HCT116 (cell line): ENCODE data around the gene SNX15. TPM values are rescaled to one million over a fixed set of nuclear protein-coding genes. Genes with fewer than 3 reads are reported as not detected.

Source experiments
- ATAC-seq: fragments of 200-7000 bp; cut with Tn5 transposase; 2 replicates; pipeline ENCODE4 v1.9.1; 2020; ENCODE audit warnings: mild to moderate bottlenecking, moderate library complexity
- BruUV-seq: library from RNA; stranded (reverse); fragments of 400-500 nt; replicated peaks from 2 replicates; lab custom pipeline; 2021; lab: Mats Ljungman, UMichigan
- CTCF ChIA-PET: fragments of 300-600 bp; sonication (Branson Sonifier 250); formaldehyde crosslinking; loops from one replicate; lab custom pipeline; 2021; ENCODE audit warnings: antibody characterized with exemption; lab: Charles Lee
- POLR2A ChIA-PET: fragments of 300-600, 350-600 bp; sonication (Branson Sonifier 250); formaldehyde crosslinking; loops from one replicate; lab custom pipeline; 2021; ENCODE audit warnings: antibody characterized with exemption; lab: Charles Lee
- RAD21 ChIA-PET, 2 experiments: fragments of 300-600 bp; sonication (Branson Sonifier 250); formaldehyde crosslinking; loops; one replicate each; lab custom pipeline; 2023; ENCODE audit warnings: low total read pairs in 2 of 2; ENCODE audit not compliant: uncharacterized antibody in 2 of 2, unreplicated experiment in 2 of 2, low non-redundant PET in 1 of 2; lab: Charles Lee
- DNase-seq: peaks from one replicate; pipeline ENCODE4 v3.0.0-alpha.2; 2010; ENCODE audit warnings: low read depth, low spot score
- H2AFZ ChIP-seq: fragments of 200-600 bp; shearing (Covaris generic), sonication (generic); 2 replicates; pipeline ENCODE4 v1.6.1; 2017; ENCODE audit warnings: low read depth, mixed run types, mixed read lengths, antibody characterized with exemption, low read length; ENCODE audit not compliant: poor library complexity, severe bottlenecking
- H3K27ac ChIP-seq: 2 replicates; pipeline ENCODE4 v1.5.1; 2012; ENCODE audit warnings: low read depth, low read length
- H3K27me3 ChIP-seq: fragments of 200-600 bp; sonication (generic); 2 replicates; pipeline ENCODE4 v1.6.1; 2016; ENCODE audit warnings: mixed run types, low read length, mixed read lengths; ENCODE audit not compliant: insufficient read depth
- H3K36me3 ChIP-seq, 2 experiments: fragments of 200-500 bp in 1 of 2; fragments of 200-600 bp in 1 of 2; sonication (Bioruptor generic) in 1 of 2; sonication (generic) in 1 of 2; 2 replicates each; pipeline versions ENCODE4 v1.5.1 to v1.6.1; 2014 to 2016; ENCODE audit warnings: low read length in 2 of 2, inconsistent platforms in 1 of 2, mixed read lengths in 1 of 2, mixed run types in 1 of 2; ENCODE audit not compliant: insufficient read depth in 2 of 2, control insufficient read depth in 1 of 2
- H3K4me1 ChIP-seq, 2 experiments: fragments of 200-600 bp in 1 of 2; sonication (generic) in 1 of 2; 2 replicates each; pipeline versions ENCODE4 v1.5.1 to v1.6.1; 2012 to 2017; ENCODE audit warnings: low read length in 2 of 2, inconsistent platforms in 1 of 2, mild to moderate bottlenecking in 1 of 2, mixed read lengths in 1 of 2, mixed run types in 1 of 2, moderate library complexity in 1 of 2; ENCODE audit not compliant: insufficient read depth in 2 of 2, control insufficient read depth in 1 of 2
- H3K4me2 ChIP-seq: fragments of 200-600 bp; sonication (generic); 2 replicates; pipeline ENCODE4 v1.6.1; 2017; ENCODE audit warnings: mixed run types, low read length, mixed read lengths
- H3K4me3 ChIP-seq, 2 experiments: fragments of 200-600 bp in 1 of 2; sonication (generic) in 1 of 2; replicated peaks in 1 of 2; 2 replicates each; pipeline ENCODE4 v1.5.1; 2011 to 2016; ENCODE audit warnings: low read length in 2 of 2, control low read depth in 1 of 2, low read depth in 1 of 2, mild to moderate bottlenecking in 1 of 2, mixed read lengths in 1 of 2, mixed run types in 1 of 2
- H3K79me2 ChIP-seq: fragments of 200-600 bp; sonication (generic); 2 replicates; pipeline ENCODE4 v1.6.1; 2017; ENCODE audit warnings: mild to moderate bottlenecking, mixed run types, low read length, moderate library complexity, mixed read lengths; ENCODE audit not compliant: insufficient read depth
- H3K9ac ChIP-seq: fragments of 200-600 bp; sonication (generic); 2 replicates; pipeline ENCODE4 v1.6.1; 2016; ENCODE audit warnings: low read length, mixed read lengths
- H3K9me2 ChIP-seq: fragments of 200-600 bp; sonication (generic), shearing (Covaris generic); 2 replicates; pipeline ENCODE4 v1.6.1; 2017; ENCODE audit warnings: mixed run types, mild to moderate bottlenecking, moderate library complexity; ENCODE audit not compliant: insufficient read depth
- H3K9me3 ChIP-seq, 2 experiments: fragments of 200-500 bp in 1 of 2; fragments of 200-600 bp in 1 of 2; sonication (Bioruptor generic) in 1 of 2; sonication (generic) in 1 of 2; 2 replicates each; pipeline ENCODE4 v1.6.1; 2014 to 2017; ENCODE audit warnings: low read length in 2 of 2, mixed read lengths in 2 of 2, inconsistent platforms in 1 of 2, low read depth in 1 of 2, mild to moderate bottlenecking in 1 of 2, mixed run types in 1 of 2, moderate library complexity in 1 of 2; ENCODE audit not compliant: control insufficient read depth in 1 of 2, insufficient read depth in 1 of 2
- H4K20me1 ChIP-seq: fragments of 200-600 bp; sonication (generic), shearing (Covaris generic); 2 replicates; pipeline ENCODE4 v1.6.1; 2017; ENCODE audit warnings: mixed run types, mild to moderate bottlenecking, moderate library complexity; ENCODE audit not compliant: insufficient read depth
- CBX3 ChIP-seq: IDR thresholded peaks from 2 replicates; pipeline ENCODE4 v1.6.1; 2012; ENCODE audit warnings: low read depth
- CTCF ChIP-seq, 3 experiments: fragments of 200-600 bp in 1 of 3; sonication (generic) in 1 of 3; IDR thresholded peaks in 2 of 3; conservative IDR thresholded peaks in 1 of 3; 2 replicates each; pipeline ENCODE4 v1.5.1; 2012 to 2017; ENCODE audit warnings: low read depth in 2 of 3, low read length in 2 of 3, antibody characterized with exemption in 1 of 3, borderline replicate concordance in 1 of 3, control low read depth in 1 of 3, mild to moderate bottlenecking in 1 of 3, mixed read lengths in 1 of 3, mixed run types in 1 of 3, moderate library complexity in 1 of 3; ENCODE audit not compliant: insufficient read depth in 1 of 3
- JUND ChIP-seq: IDR thresholded peaks from 2 replicates; pipeline ENCODE4 v1.6.1; 2012
- MAX ChIP-seq: IDR thresholded peaks from 2 replicates; pipeline ENCODE4 v1.6.1; 2012
- REST ChIP-seq: IDR thresholded peaks from 2 replicates; pipeline ENCODE4 v1.6.1; 2012; ENCODE audit warnings: low read depth
- SIN3A ChIP-seq: IDR thresholded peaks from 2 replicates; pipeline ENCODE4 v1.6.1; 2012; ENCODE audit warnings: low read depth
- ZBTB33 ChIP-seq: IDR thresholded peaks from 2 replicates; pipeline ENCODE4 v1.6.1; 2011; ENCODE audit warnings: mild to moderate bottlenecking, low read length, moderate library complexity; ENCODE audit not compliant: insufficient replicate concordance; ENCODE audit errors: extremely low read depth
- intact Hi-C: fragments of 100-400 bp; cut with micrococcal nuclease; formaldehyde crosslinking; loops from 2 replicates; pipeline ENCODE4 v1.10.0; 2022
- total RNA-seq: library from RNA; stranded (reverse); gene quantifications from one replicate; pipeline ENCODE4 v1.2.1, GENCODE V29; 2021; ENCODE audit not compliant: unreplicated experiment

The SNX15 gene
- total RNA-seq, 1 experiment from 2014 or later = 16.8 TPM

GRCh38 chr11:65016705-65017104, 10.5 kb upstream of the SNX15 start:
- no peak for ATAC-seq
- Histone ChIP-seq H3K4me3 (no peak overlapping the region), H3K27ac (peak overlapping the region; percentile 3; the same call in 1 of the 2 replicates), H3K36me3 (no peaks in the 10 kb centered on the region), H2AFZ (no peak overlapping the region), H3K9me3 (no peaks in the 10 kb centered on the region), H3K9me2 (no peaks in the 10 kb centered on the region), H3K4me1 (peaks cover 15 to 34% of the 10 kb centered on the region in 2 experiments), H3K9ac (0 out of 2 replicates have a peak overlapping the region, but pooled peaks have one; percentile 11), H3K79me2 (0 out of 2 replicates have a peak, but pooled peaks cover 5% of the 10 kb centered on the region), H3K4me2 (peak overlapping the region; percentile 23; the same call in 1 of the 2 replicates), H3K27me3 (no peaks in the 10 kb centered on the region), H4K20me1 (no peaks in the 10 kb centered on the region)
- CTCF ChIA-PET = no interaction called here
- POLR2A ChIA-PET = no interaction called here
- intact Hi-C loops = loop anchor here (10.0 kb wide), 1 partner anchor 238 kb away; no protein-coding TSS in a partner anchor
- DNase-seq = no peak
- no TSS peak for BruUV-seq
- RAD21 ChIA-PET = no interaction called here
- TF ChIP-seq CBX3 = no peak
- TF ChIP-seq REST = no peak
- TF ChIP-seq CTCF (IDR thresholded peaks at IDR 0.05 in 2 of 3, conservative IDR thresholded peaks at IDR 0.05 in 1 of 3; ENCODE audit: borderline replicate concordance in 1 of 3, insufficient read depth in 1 of 3, low read depth in 2 of 3, low read length in 2 of 3) = peak in 2 of 3 experiments; percentile 11 to 22; a peak in 2 of 6 replicates
- no peak for TF ChIP-seq SIN3A
- no peak for TF ChIP-seq JUND
- no peak; the same call in 1 of the 2 replicates for TF ChIP-seq MAX
- TF ChIP-seq ZBTB33 = no peak
